OCI-M2 (cell line): ENCODE data around the gene TELO2.
"Not testable (repeated sequence)": the region's sequence is repeated elsewhere in the genome, so short reads cannot be mapped to it uniquely, and the experiment has no call there.

ENCODE experiments used
- DNase-seq: peaks from one replicate; lab custom pipeline; 2025; ENCODE audit not compliant: unreplicated experiment; lab: John Stamatoyannopoulos, UW

Gene TELO2

GRCh38 chr16:1474796-1475551 lies 18.2 kb upstream of the TELO2 start, which contains the start of gene CLCN7:
TSS of gene CLCN7 (minus strand) at chr16:1475028. CDS start at chr16:1474974, 54 bp downstream.
- no peak for DNase-seq

GRCh38 chr16:1475552-1476114 lies 17.5 kb upstream of the TELO2 start:
- no peak for DNase-seq

GRCh38 chr16:1477033-1477432 lies 16.1 kb upstream of the TELO2 start:
- no peak for DNase-seq

GRCh38 chr16:1478937-1479336 lies 14.2 kb upstream of the TELO2 start:
- not testable (repeated sequence) for DNase-seq

GRCh38 chr16:1481906-1482835 lies 11.0 kb upstream of the TELO2 start:
- DNase-seq = no peak

GRCh38 chr16:1485847-1486496 lies 7.2 kb upstream of the TELO2 start:
- no peak for DNase-seq

- no peak for DNase-seq
Measured at GRCh38 chr16:1486551-1487390, 6.4 kb upstream of the TELO2 start.

- DNase-seq = no peak
Measured at GRCh38 chr16:1487395-1488053, 5.6 kb upstream of the TELO2 start.

- DNase-seq = no peak
Measured at GRCh38 chr16:1488054-1488601, 5.0 kb upstream of the TELO2 start.

- no peak for DNase-seq
Measured at GRCh38 chr16:1488619-1489018, 4.5 kb upstream of the TELO2 start, which contains the start of gene PTX4. TSS of gene PTX4 (minus strand) at chr16:1488944. CDS start at chr16:1488909, 35 bp downstream.

GRCh38 chr16:1489077-1489476 lies 4.1 kb upstream of the TELO2 start:
- no peak for DNase-seq

GRCh38 chr16:1491327-1491726 lies 1.8 kb upstream of the TELO2 start:
- DNase-seq = no peak

- no peak for DNase-seq
Measured at GRCh38 chr16:1492082-1492922, 858 bp upstream of the TELO2 start.

- no peak for DNase-seq
Measured at GRCh38 chr16:1493746-1494094, 560 bp downstream of the TELO2 start.

- DNase-seq = no peak
Measured at GRCh38 chr16:1494129-1494640, 1.0 kb downstream of the TELO2 start.

GRCh38 chr16:1494711-1495110 lies 1.6 kb downstream of the TELO2 start:
- DNase-seq = no peak

GRCh38 chr16:1495211-1495888 lies 2.2 kb downstream of the TELO2 start:
- no peak for DNase-seq

GRCh38 chr16:1495889-1496262 lies 2.7 kb downstream of the TELO2 start:
- DNase-seq = no peak
